ENCODE data around the gene PCNX2.

PCNX2 gene

DNA sequence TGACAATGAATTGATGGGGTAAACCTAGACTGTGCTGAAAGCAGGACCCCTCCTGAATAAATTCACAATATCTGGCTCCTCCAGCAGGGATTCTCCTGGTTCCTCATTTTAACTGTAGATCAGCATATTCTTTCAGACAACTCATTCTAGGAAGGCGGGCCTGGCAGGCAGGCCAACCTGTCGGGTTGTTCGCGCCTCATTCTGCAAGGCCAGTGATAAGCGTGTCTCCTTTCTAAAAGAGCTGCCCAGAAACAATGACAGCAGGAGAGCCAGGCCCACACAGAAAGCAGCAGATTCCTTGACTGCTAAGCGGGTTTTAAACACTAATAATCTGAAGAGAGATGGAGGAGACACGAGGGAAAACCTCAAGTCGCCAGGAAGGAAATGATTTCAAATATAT is 275.1 kb downstream of the PCNX2 start:
- Histone ChIP-seq H3K9ac (ENCODE audit: low read length) (no peak overlapping the region), H3K9me2 (replicated peaks; ENCODE audit: insufficient read depth, low read length) (no peaks in the 10 kb centered on the region), H3K9me3 (ENCODE audit: insufficient read depth, low read length) (no peaks in the 10 kb centered on the region), H3K79me2 (ENCODE audit: insufficient read depth, low read length) (no peaks in the 10 kb centered on the region), H3K4me3 (ENCODE audit: insufficient read depth, low read length, poor library complexity, severe bottlenecking) (no peak overlapping the region), H3K4me2 (ENCODE audit: low read depth, low read length, poor library complexity, severe bottlenecking) (no peak overlapping the region), H3F3A (ENCODE audit: insufficient read depth) (no peaks in the 10 kb centered on the region), H3K27me3 (ENCODE audit: low read length) (no peaks in the 10 kb centered on the region), H3K36me3 (ENCODE audit: low read length) (no peaks in the 10 kb centered on the region), H2AFZ (ENCODE audit: low read depth, low read length, severe bottlenecking) (no peak overlapping the region), H3K27ac (ENCODE audit: low read depth, low read length) (no peak overlapping the region), H4K20me1 (ENCODE audit: low read depth, low read length) (no peaks in the 10 kb centered on the region)
- TF ChIP-seq EZH2phosphoT487 (conservative IDR thresholded peaks at IDR 0.05; ENCODE audit: low read length) = no peak
- TF ChIP-seq, protein P1, sequence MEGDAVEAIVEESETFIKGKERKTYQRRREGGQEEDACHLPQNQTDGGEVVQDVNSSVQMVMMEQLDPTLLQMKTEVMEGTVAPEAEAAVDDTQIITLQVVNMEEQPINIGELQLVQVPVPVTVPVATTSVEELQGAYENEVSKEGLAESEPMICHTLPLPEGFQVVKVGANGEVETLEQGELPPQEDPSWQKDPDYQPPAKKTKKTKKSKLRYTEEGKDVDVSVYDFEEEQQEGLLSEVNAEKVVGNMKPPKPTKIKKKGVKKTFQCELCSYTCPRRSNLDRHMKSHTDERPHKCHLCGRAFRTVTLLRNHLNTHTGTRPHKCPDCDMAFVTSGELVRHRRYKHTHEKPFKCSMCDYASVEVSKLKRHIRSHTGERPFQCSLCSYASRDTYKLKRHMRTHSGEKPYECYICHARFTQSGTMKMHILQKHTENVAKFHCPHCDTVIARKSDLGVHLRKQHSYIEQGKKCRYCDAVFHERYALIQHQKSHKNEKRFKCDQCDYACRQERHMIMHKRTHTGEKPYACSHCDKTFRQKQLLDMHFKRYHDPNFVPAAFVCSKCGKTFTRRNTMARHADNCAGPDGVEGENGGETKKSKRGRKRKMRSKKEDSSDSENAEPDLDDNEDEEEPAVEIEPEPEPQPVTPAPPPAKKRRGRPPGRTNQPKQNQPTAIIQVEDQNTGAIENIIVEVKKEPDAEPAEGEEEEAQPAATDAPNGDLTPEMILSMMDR (IDR thresholded peaks at IDR 0.05; ENCODE audit: insufficient read depth, low read length, poor library complexity, severe bottlenecking) = no peak

DNA sequence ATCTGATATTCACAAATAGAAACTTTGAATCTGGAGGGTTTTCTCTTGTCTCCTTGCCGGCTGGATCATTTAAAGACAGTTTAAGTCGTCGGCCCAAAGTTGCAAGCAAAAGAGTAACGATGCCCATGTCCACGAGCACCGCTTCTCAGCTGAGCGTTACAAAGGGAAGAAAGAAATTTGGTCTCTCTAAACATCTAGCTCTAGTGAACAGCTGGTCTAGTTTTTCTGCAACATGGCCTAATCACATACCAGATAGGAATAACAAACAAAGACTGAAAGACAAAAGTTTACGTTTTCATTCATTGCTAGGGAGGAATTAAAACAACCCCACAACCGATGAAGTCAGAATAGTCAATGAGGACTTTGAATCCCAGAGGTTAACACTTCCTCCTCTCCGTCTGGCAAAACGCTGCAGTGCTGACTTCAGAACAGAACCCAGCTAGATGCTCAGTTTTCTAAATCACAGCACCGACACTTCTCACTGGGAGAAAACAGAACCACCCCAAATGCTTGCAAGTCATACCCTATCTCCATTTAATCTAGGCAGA is 275.7 kb downstream of the PCNX2 start:
- TF ChIP-seq, protein P1 (IDR thresholded peaks at IDR 0.05; ENCODE audit: insufficient read depth, low read length, poor library complexity, severe bottlenecking) = no peak
- TF ChIP-seq EZH2phosphoT487 (conservative IDR thresholded peaks at IDR 0.05; ENCODE audit: low read length) = no peak

DNA sequence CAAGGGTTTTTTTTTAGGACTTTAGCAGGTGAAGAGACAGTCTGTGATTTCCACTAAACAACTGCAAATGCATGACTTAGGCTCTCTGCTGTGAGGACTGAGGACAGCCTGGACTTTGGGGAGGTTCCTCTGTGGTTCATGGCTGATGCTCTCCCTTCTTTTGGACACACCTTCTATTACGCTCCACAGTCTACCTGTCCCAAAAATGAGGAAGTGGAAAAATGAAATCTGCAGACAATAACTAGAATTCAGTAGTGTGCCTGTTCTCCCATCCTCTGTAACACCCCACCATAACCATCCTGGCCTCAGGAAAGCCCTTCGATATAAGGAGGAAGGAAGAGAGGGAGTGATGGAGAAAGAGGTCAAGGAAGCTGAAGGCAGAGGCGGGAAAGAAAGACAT is 276.4 kb downstream of the PCNX2 start:
- Histone ChIP-seq H3K36me3 (ENCODE audit: low read length) (no peaks in the 10 kb centered on the region), H3K9me3 (ENCODE audit: insufficient read depth, low read length) (no peaks in the 10 kb centered on the region), H3K9me2 (replicated peaks; ENCODE audit: insufficient read depth, low read length) (no peaks in the 10 kb centered on the region), H3K27ac (ENCODE audit: low read depth, low read length) (no peak overlapping the region), H3F3A (ENCODE audit: insufficient read depth) (no peaks in the 10 kb centered on the region), H2AFZ (ENCODE audit: low read depth, low read length, severe bottlenecking) (no peak overlapping the region), H3K79me2 (ENCODE audit: insufficient read depth, low read length) (no peaks in the 10 kb centered on the region), H3K9ac (ENCODE audit: low read length) (no peak overlapping the region), H3K4me2 (ENCODE audit: low read depth, low read length, poor library complexity, severe bottlenecking) (no peak overlapping the region), H3K4me3 (ENCODE audit: insufficient read depth, low read length, poor library complexity, severe bottlenecking) (no peak overlapping the region), H3K27me3 (ENCODE audit: low read length) (no peaks in the 10 kb centered on the region), H4K20me1 (ENCODE audit: low read depth, low read length) (no peaks in the 10 kb centered on the region)
- no peak for TF ChIP-seq EZH2phosphoT487 (conservative IDR thresholded peaks at IDR 0.05; ENCODE audit: low read length)
- TF ChIP-seq, protein P1 (IDR thresholded peaks at IDR 0.05; ENCODE audit: insufficient read depth, low read length, poor library complexity, severe bottlenecking) = no peak

More for the DNA sequence above, 275.7 kb downstream of the PCNX2 start:
- no peaks in the 10 kb centered on the region for H3K27me3 ChIP-seq (ENCODE audit: low read length)
- H4K20me1 ChIP-seq (ENCODE audit: low read depth, low read length) = no peaks in the 10 kb centered on the region
- H3K4me3 ChIP-seq (ENCODE audit: insufficient read depth, low read length, poor library complexity, severe bottlenecking) = no peak overlapping the region
- no peaks in the 10 kb centered on the region for H3K9me2 ChIP-seq (replicated peaks; ENCODE audit: insufficient read depth, low read length)
- no peaks in the 10 kb centered on the region for H3K9me3 ChIP-seq (ENCODE audit: insufficient read depth, low read length)
- no peak overlapping the region for H3K4me2 ChIP-seq (ENCODE audit: low read depth, low read length, poor library complexity, severe bottlenecking)
- H2AFZ ChIP-seq (ENCODE audit: low read depth, low read length, severe bottlenecking) = no peak overlapping the region
- no peak overlapping the region for H3K27ac ChIP-seq (ENCODE audit: low read depth, low read length)
- no peaks in the 10 kb centered on the region for H3F3A ChIP-seq (ENCODE audit: insufficient read depth)
- H3K36me3 ChIP-seq (ENCODE audit: low read length) = no peaks in the 10 kb centered on the region
- no peaks in the 10 kb centered on the region for H3K79me2 ChIP-seq (ENCODE audit: insufficient read depth, low read length)
- H3K9ac ChIP-seq (ENCODE audit: low read length) = no peak overlapping the region
